Hindlimb muscle (tissue), 1 donor: Measurements from ENCODE around the gene F12. TPM values are rescaled to one million over a fixed set of nuclear protein-coding genes. Genes with fewer than 3 reads are reported as not detected.
"Not testable (repeated sequence)": the region's sequence is repeated elsewhere in the genome, so short reads cannot be mapped to it uniquely, and the experiment has no call there.

ENCODE experiments used
- DNase-seq: peaks from one replicate; pipeline ENCODE4 v3.0.0-alpha.2; 2013
- polyA plus RNA-seq: library from polyadenylated mRNA; unstranded; fragments of 120-200 nt; gene quantifications from one replicate; pipeline ENCODE4 v1.2.1, GENCODE V29; 2013; ENCODE audit not compliant: insufficient read length

Gene F12
- polyA plus RNA-seq, 1 donor: 0.41 TPM

- no peak for DNase-seq
Observed at GRCh38 chr5:177432143-177432838, 22.9 kb upstream of the F12 start.

DNA sequence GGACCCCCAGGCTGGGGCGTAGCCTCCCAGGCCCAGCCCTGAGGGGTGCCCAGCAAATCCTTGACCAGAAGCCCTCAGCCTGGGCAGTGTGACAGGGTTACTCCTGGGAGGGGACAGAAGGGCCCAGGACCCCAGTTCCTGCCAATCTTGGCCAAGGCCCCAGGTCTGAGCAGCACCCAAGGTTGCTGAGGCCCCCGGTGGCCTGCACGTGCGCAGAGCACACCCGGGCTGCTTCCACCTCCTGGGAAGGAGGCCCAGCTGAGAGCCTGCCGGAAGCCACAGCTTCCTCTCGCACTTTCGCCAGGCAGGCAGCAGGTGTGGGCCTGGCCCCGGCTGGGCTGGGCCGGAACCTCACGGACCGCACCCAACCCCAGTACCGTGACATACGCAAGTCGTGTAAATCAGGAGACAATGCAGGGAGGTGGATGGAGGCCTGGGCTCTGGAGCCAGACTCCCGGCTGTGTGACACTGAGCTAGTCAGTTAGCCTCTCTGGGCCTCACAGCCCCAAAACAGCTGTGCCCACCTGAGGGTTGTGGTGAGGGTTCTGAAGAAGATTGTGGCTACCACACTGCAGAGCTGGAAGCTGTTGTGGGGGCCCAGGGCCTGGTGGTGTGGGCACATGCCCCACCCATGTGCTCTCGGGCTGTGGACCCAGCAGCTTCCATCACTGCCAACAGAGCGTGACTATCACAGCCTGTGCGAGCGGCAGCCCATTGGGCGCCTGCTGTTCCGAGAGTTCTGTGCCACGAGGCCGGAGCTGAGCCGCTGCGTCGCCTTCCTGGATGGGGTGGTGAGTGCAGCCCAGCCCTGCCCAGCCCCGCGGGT lies 22.2 kb upstream of the F12 start:
- no peak for DNase-seq

DNA sequence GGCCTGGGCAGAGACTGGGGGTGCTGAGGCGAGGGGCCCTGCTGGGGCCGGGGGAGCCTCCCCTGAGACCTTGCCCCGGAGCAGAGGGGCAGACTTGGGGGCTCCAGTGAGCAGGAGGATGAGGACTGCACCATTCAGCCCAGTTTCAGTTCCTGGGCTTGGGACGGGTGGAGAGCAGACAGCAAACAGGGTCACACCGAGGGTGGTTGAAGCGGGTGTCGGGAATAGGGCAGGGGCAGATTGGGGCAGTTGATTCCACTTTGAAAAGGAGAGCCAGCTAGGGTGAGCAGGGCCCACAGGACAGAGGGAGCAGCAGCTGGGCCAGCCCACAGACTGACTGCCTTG lies 21.6 kb upstream of the F12 start:
- DNase-seq: no peak

- DNase-seq: no peak
Observed at GRCh38 chr5:177430140-177430951, 21.0 kb upstream of the F12 start.

DNA sequence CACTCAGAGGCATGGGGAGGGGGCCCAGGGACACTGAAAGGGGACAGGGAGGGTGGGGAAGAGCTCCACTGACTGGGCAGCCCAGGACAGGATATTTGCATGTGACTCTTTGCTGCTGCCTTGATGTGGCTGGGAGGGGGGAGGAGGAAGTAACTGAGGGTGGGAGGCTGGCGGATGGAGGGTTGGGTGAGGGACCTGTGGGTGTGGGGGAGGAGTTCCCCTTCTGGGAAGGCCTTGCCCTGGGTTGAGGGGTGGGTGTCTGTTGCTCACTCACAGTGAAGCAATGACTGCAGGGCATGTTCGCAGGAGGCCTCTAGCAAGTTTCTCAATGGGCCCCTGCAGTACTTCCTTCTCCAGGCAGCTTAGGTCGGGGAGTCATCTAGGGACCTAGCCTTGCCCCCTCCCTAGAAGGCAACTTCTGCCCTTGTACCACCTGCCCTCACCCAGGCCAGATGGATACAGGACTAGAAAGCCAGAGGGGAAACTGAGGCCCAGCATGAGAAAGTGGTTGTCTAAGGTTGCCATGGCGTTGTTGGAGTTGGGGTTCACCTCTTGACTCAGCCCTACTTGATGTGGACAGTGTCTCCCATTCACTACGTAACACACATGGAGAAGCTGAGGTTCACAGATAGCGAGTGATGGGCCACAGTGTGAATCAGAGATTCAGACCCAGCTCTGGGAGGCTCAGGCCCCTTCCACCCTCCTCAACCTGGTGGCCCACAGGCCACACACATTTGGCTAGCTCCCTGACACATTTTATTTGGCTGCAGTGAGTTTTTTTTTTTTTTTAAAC lies 20.1 kb upstream of the F12 start:
- DNase-seq: no peak

- DNase-seq: no peak
Observed at GRCh38 chr5:177428574-177429217, 19.3 kb upstream of the F12 start.

DNA sequence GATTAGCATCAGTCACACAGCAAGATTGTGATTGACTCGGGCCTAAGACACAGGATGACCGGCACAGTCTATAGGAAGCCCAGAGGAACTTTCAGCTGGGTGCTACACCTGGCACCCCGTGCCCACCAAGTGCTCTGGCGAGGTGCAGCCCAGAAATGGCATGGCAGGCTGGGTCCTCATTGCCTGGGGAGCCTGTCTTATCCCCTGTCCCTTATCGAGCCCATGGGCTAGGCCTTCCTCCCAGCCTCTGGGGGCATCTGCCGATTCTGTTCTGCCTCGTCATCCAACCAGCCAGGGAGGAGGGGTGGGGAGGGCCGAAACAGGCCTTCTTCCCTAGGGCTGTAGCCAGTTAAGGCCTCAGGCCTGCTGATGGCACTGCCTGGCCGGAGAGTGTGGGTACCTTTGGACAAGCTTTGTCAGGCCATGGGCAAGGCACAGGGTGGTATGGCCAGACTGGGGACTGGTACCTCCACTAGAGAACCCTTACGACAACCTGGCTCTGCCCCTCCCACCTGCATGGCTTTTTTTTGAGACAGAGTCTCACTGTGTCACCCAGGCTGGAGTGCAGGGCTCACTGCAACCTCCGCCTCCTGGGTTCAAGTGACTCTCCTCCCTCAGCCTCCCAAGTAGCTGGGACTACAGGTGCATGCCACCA lies 18.7 kb upstream of the F12 start:
- no peak for DNase-seq

GRCh38 chr5:177427211-177427822 lies 18.0 kb upstream of the F12 start:
- no peak for DNase-seq

- DNase-seq: peak; percentile 58
Observed at GRCh38 chr5:177426566-177427210, 17.3 kb upstream of the F12 start, which contains the start of gene GRK6. GRK6 (plus strand) TSS chr5:177426676; CDS start chr5:177426846, 170 bp downstream.

DNA sequence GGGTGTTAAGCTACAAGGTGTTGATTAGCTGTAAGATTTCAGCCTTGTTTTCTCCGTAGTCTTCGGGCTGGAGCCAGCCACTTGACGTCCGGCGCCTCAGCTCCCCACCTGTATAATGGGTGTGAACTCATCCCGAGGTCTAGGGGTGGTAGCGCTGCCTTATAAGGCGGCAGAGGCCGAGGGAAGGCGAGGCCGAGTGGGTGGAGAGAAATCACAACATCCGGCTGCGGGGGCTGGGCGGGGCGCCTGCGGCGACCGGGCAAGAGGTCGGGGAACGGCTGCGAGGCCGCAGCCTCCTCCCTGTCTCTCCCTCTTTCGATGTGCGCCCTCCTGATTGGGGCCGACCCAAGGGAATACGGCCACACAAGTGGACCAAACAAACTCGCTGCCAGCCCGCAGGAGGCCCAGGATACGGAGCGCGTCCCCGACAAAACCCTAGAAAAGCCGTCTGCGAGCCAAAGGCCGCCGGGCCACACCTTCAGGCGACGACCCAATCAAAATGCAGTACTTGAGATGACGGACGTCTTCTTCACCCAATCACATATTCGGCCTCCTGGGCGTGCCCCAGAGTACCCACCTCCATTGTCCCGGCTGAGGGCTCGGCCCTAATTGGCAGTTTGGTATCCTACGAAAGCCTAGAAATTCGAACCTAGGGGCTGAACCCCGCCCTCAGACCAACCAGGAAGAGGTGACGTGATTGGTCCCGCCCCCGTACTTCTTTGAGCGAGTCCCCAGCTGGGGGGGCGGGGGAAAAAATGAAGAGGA lies 16.6 kb upstream of the F12 start:
- DNase-seq: peak; percentile 100

DNA sequence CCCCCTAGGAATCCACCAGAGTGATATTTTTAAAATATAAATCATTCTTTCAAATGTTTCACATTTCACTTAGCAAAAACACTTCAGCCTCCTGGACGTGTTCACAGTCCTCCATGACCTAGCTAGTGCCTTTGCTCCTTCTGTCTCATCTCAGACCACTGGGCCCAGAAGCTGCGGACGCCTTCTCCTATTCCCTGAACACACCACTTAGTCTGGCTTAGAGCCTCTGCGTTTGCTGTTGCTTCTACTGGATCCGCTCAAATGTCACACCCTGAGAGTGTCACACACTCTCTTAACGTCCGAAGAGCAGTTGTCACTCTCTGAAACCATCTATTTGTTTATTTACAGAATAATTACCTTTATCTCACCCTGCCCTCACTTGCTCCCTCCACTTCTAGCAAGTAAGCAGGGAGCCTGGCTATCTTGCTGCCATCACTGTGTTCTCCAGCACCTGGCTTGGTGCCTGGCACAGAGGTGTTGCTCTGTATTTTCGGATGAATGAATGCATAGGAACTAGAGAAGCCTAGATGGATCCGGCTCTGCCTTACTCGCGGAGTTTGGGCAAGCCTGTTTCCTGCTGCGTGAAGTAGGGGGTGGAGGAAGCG lies 15.9 kb upstream of the F12 start:
- no peak for DNase-seq

DNA sequence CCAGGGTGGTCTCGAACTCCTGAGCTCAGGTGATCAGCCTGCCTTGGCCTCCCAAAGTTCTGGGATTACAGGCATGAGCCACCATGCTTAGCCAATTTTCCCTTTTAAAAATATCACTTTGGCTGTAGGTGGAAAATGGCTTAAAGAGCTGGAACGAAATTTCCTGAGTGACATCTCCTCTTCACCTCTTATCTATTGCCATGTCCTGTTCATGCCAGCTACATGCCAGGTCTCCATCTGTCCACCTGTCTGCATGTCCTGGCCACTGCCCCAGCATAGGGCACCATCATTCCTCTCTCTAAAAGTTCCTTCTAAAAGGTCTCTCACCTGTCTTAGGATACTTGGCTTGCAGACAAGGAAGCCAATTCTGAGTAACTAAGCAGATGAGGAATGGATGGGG lies 14.3 kb upstream of the F12 start:
- DNase-seq: no peak

DNA sequence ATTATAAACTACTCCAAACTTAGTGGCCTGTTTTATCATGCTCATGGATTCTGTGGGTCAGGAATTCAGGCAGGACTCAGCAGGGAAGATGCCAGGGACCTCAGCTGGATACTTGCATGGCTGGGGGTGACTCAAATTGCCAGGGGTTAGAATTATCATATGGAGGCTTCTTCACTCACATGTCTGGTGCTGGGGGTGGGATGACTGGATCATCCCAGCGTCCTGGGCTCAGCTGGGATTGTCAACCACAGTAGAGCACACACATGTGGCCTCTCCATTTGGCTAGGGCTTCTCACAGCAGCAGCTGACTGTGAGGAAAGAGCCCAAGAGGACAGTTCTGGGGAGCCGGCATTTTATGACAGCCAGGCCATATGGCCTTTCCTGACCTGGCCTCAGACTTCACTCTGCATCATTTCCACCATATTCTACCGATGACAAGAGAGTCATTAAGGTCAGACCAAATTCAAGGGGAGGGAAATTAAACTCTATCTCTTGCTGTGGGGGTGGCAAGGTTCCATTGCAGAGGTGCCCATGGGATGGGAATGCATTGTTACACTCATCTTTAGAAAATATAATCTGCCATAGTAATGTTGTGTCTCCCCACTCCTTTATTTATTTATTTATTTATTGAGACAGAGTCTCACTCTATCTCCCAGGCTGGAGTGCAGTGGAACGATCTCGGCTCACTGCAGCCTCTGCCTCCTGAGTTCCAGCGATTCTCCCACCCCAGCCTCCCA lies 11.9 kb upstream of the F12 start:
- DNase-seq: no peak

DNA sequence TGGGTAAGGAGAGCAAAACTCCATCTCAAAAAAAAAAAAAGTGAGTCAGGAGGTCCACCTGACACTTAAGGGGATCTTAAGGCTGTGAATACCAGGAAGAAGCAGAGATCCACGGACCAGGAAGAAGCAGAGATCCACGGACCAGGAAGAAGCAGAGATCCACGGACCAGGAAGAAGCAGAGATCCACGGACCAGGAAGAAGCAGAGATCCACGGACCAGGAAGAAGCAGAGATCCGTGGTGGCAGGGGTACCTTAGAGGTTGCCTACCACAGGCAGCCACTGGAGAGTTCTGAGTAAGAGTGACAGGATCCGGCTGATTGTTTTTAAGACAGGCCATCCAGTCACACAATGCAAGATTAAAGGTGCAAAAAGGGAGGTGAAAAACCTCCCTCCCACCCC lies 11.1 kb upstream of the F12 start:
- not testable (repeated sequence) for DNase-seq

DNA sequence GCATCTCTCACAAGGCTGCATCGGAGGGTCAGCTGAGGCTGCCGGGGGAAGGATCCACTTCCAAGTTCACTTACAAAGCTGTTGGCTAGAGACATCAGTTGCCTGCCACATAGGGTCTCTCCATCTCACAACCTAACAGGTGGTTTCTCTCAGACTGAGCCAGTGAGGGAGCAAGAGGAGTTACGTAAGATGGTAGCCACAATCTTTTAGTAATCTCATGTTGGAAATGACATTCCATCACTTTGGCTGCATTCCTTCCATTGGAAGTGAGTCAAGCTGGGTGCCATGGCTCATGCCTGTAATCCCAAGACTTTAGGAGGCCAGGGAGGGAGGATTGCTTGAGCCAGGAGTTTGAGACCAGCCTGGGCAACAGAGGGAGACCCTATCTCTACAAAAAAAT lies 9.7 kb upstream of the F12 start:
- DNase-seq: no peak

DNA sequence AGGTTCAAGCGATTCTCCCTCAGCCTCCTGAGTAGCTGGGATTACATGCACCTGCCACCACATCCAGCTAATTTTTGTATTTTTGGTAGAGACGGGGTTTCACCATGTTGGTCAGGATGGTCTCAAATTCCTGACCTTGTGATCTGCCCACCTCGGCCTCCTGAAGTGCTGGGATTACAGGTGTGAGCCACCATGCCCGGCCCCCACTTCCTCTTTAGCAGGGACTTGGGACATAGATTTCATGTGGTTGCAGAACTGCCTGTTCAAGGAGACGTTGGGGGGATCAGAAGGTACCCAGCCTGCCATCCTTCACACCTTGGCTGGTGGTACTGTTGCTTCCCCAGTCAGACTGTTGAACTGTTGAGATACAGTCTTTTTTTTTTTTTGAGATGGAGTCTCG lies 7.7 kb upstream of the F12 start:
- not testable (repeated sequence) for DNase-seq

DNA sequence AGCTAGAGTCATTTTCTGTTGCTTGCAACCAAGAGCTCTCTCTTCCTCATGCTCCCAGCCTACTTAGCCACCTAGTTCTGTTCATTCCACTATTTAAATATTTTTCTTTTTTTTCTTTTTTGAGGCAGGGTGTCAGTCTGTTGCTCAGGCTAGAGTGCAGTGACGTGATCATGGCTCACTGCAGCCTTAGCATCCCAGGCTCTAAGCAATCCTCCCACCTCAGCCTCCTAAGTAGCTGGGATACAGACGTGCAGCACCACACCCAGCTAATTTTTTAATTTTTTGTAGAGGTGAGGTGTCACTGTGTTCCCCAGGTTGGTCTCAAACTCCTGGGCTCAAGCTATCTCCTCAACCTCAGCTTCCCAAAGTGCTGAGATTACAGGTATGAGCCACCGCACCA lies 5.1 kb upstream of the F12 start:
- no peak for DNase-seq

DNA sequence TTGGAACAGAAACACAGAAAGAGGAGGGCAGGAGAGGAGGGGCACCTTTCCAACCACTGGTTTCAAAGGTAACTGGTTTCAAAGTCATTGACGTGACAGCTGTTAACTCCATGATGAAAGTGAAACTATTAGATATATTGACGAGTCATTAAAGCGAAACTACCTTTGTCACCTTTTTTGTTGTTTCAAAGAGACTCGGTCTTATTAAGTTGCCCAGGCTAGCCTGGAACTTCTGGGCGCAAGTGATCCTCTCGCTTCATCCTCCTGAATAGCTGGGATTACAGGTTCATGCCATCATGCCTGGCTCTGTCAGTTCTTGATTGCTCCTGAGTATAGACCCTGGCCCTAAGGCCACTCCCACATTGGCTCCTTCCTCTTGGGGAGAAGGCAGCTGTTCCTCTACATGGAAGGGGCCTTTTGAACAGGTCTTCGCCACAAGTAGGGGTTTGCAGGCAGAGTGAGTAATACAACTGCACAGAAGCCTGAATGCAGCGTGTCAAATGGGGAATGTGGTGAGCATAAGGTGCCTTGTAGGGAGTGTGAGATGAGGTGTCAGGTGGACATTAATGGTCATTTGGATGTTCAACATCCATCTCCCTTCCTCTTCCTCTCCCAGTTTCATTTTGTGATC lies 3.4 kb upstream of the F12 start:
- DNase-seq: no peak
